ENCODE measurements around the gene SWI5. TPM values are rescaled to one million over a fixed set of nuclear protein-coding genes. Genes with fewer than 3 reads are reported as not detected.

SWI5 gene
- total and polyA plus RNA-seq, 8 donors, result 6.3 to 20.2 (median 7.3) TPM

GRCh38 chr9:128244091-128244836, 31.8 kb upstream of the SWI5 start:
- DNase-seq, result peak in 1 of 6 donors; percentile 57
- no peak for FAIRE-seq
- no peaks in the 10 kb centered on the region for H3K9me3 ChIP-seq
- no peak for ATAC-seq
- intact Hi-C loops (cut with DNase I), result no loop called here
- H3K4me1 ChIP-seq, result no peaks in the 10 kb centered on the region
- H3K27ac ChIP-seq, result no peak overlapping the region
- no peak for TF ChIP-seq CTCF (IDR thresholded peaks at IDR 0.05)
- H3K36me3 ChIP-seq, result no peaks in the 10 kb centered on the region
- H3K4me3 ChIP-seq, result no peak overlapping the region
- H3K27me3 ChIP-seq, result no peaks in the 10 kb centered on the region
- 69 to 77% methylated on average over 13 of the region's 13 CpGs for WGBS, 2 donors

DNA sequence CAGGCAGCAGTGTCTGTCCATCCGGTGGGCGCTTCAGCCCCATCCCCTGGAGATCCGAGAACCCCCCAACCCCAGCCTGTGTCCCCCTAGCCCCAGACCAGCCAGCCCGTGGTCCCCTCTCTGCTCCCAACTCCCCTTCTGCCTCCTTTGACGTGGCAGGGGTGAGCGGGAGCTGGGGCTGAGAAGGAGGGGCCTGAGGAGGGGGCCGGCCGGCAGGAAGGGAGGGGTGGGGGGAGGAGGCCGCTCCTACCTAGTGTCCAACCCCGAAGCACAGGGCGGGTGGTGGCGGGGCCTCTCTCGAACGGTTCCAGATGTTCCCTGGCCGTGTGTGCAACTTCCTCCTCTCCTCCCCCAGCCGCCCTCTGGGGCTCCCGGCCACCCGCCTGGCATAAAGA, 31.2 kb upstream of the SWI5 start:
- intact Hi-C loops (cut with DNase I), result no loop called here
- FAIRE-seq (no peak), DNase-seq (peak in 1 of 6 donors; percentile 72), ATAC-seq (peak in 3 of 4 donors; percentile 41 to 58 (median 56))
- H3K36me3 ChIP-seq, result no peaks in the 10 kb centered on the region
- no peaks in the 10 kb centered on the region for H3K9me3 ChIP-seq
- TF ChIP-seq CTCF (IDR thresholded peaks at IDR 0.05), result no peak
- H3K27ac ChIP-seq, result no peak overlapping the region
- 45 to 57% methylated on average over 11 to 18 of the region's 18 CpGs for whole genome bisulfite sequencing, 2 donors
- H3K4me1 ChIP-seq, result no peaks in the 10 kb centered on the region
- no peak overlapping the region for H3K4me3 ChIP-seq
- no peaks in the 10 kb centered on the region for H3K27me3 ChIP-seq

- Histone ChIP-seq H3K9me3 (no peaks in the 10 kb centered on the region), H3K4me1 (no peaks in the 10 kb centered on the region), H3K27ac (no peak overlapping the region), H3K27me3 (no peaks in the 10 kb centered on the region), H3K36me3 (no peaks in the 10 kb centered on the region), H3K4me3 (no peak overlapping the region)
- no peak for TF ChIP-seq CTCF (IDR thresholded peaks at IDR 0.05)
- FAIRE-seq, result no peak
- peak in 1 of 6 donors; percentile 70 for DNase-seq
- 71 to 80% methylated on average over 12 to 13 of the region's 13 CpGs for WGBS, 2 donors
- ATAC-seq, result no peak
- intact Hi-C loops (cut with DNase I), result no loop called here
Observed at GRCh38 chr9:128245421-128246151, 30.5 kb upstream of the SWI5 start.

DNA sequence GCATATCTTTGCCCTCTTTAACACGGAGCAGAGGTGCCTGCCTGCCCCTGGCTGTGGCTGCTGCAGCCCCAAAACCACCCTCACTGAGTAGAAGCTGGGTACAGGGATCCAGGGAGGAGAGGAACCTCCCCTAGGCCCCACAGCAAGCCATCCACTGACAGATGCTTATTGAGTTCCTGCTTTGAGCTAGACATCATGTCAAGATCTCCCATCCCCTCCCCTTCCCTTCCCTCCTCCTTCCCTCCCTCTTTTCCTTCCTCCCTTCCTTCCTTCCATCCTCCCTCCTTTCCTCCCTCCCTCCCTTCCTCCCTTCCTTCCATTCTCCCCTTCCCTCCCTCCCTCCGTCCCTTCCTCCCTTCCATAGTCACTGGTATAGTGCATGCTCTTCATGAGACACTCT, 29.6 kb upstream of the SWI5 start:
- WGBS, 2 donors, result 66 to 82% methylated on average over 2 of the region's 2 CpGs
- FAIRE-seq (no peak), DNase-seq (no peak), ATAC-seq (no peak)
- intact Hi-C loops (cut with DNase I), result no loop called here
- H3K27ac ChIP-seq, result no peak overlapping the region
- no peaks in the 10 kb centered on the region for H3K36me3 ChIP-seq
- TF ChIP-seq CTCF (IDR thresholded peaks at IDR 0.05), result no peak
- H3K27me3 ChIP-seq, result no peaks in the 10 kb centered on the region
- peaks cover 0 to 3% (median 0%) of the 10 kb centered on the region in 3 donors for H3K4me1 ChIP-seq
- H3K4me3 ChIP-seq, result no peak overlapping the region
- H3K9me3 ChIP-seq, result no peaks in the 10 kb centered on the region
